Spleen (tissue), 11 donors: ENCODE data around the gene AURKA. TPM values are rescaled to one million over a fixed set of nuclear protein-coding genes. Genes with fewer than 3 reads are reported as not detected.

Experiments
- DNase-seq: peaks from one replicate; pipeline ENCODE4 v3.0.0-alpha.2; 2020
- H3K27ac ChIP-seq, 8 donors: fragments of 200-600 bp; sonication (generic) in 7 of 8; 1 replicate in 4 of 8; 2 replicates in 4 of 8; pipeline versions ENCODE4 v1.5.0 to v1.8.0; 2016 to 2021; ENCODE audit warnings: inconsistent platforms in 4 of 8, mild to moderate bottlenecking in 4 of 8, moderate library complexity in 1 of 8
- H3K27me3 ChIP-seq, 7 donors: fragments of 200-600 bp; sonication (generic) in 6 of 7; replicated peaks in 1 of 7; 1 replicate in 4 of 7; 2 replicates in 3 of 7; pipeline versions ENCODE4 v1.5.0 to v1.8.0; 2016 to 2021; ENCODE audit warnings: inconsistent platforms in 3 of 7, mild to moderate bottlenecking in 1 of 7
- H3K36me3 ChIP-seq, 6 donors: fragments of 200-600 bp; sonication (generic) in 5 of 6; 1 replicate in 4 of 6; 2 replicates in 2 of 6; pipeline versions ENCODE4 v1.5.0 to v1.8.0; 2016 to 2021; ENCODE audit warnings: inconsistent platforms in 2 of 6
- H3K4me1 ChIP-seq, 6 donors: fragments of 200-600 bp; sonication (generic) in 5 of 6; 1 replicate in 3 of 6; 2 replicates in 3 of 6; pipeline versions ENCODE4 v1.5.0 to v1.8.0; 2016 to 2021; ENCODE audit warnings: inconsistent platforms in 3 of 6
- H3K4me3 ChIP-seq, 8 donors: fragments of 200-600 bp; sonication (generic) in 7 of 8; 1 replicate in 4 of 8; 2 replicates in 4 of 8; pipeline versions ENCODE4 v1.5.0 to v1.8.0; 2016 to 2021; ENCODE audit warnings: inconsistent platforms in 4 of 8, mild to moderate bottlenecking in 4 of 8, moderate library complexity in 2 of 8
- H3K9me3 ChIP-seq, 8 donors: fragments of 200-600 bp; sonication (generic) in 7 of 8; 1 replicate in 4 of 8; 2 replicates in 4 of 8; pipeline versions ENCODE4 v1.5.0 to v1.8.0; 2016 to 2021; ENCODE audit warnings: inconsistent platforms in 4 of 8
- POLR2A ChIP-seq, 3 donors: fragments of 450-650 bp; IDR thresholded peaks; one replicate each; pipeline ENCODE4 v1.5.1; 2017; ENCODE audit warnings: antibody characterized with exemption in 3 of 3, mild to moderate bottlenecking in 1 of 3
- POLR2AphosphoS5 ChIP-seq, 3 donors: sonication (generic); formaldehyde crosslinking; IDR thresholded peaks; one replicate each; pipeline ENCODE4 v1.5.1; 2017; ENCODE audit warnings: antibody characterized with exemption in 3 of 3
- WGBS, 5 donors: extraction: QIAGEN DNeasy Blood & Tissue Kit in 3 of 5; methylation state at CpG; one replicate each; pipeline versions ENCODE4 v1.1.5 to v1.1.7; 2013 to 2018; 5-methylcytosine and 5-hydroxymethylcytosine counted together
- intact Hi-C: fragments of 100-400 bp; cut with DNase I; formaldehyde crosslinking; loops from one replicate; pipeline ENCODE4 v1.15.0; 2023; ENCODE audit warnings: low total_unique reads
- polyA plus RNA-seq, 3 donors: library from polyadenylated mRNA; stranded (reverse); fragments of 200-250 nt; gene quantifications; one replicate each; pipeline ENCODE4 v1.2.1, GENCODE V29; 2013
- total RNA-seq, 7 donors: library from RNA; depleted of rRNA in 3 of 7; stranded (reverse); fragments of >200 nt in 3 of 7; fragmentation: NEBNext Ultra II Directional in 4 of 7; extraction: Animal tissue kit (Norgen Biotek cat#: 25700) in 4 of 7; gene quantifications; one replicate each; pipeline versions ENCODE4 v1.1.0 to v1.2.1, GENCODE V29; 2016 to 2021
- TF ChIP-seq, protein P1 (sequence below), 11 experiments: fragments of 200-600 bp in 7 of 11; fragments of 450-650 bp in 4 of 11; sonication (generic) in 4 of 11; IDR thresholded peaks in 8 of 11; conservative IDR thresholded peaks in 3 of 11; 1 replicate in 7 of 11; 2 replicates in 4 of 11; pipeline versions ENCODE4 v1.4.0 to v1.8.0; 2016 to 2021; ENCODE audit warnings: antibody characterized with exemption in 11 of 11, inconsistent platforms in 4 of 11, mild to moderate bottlenecking in 1 of 11
- donor health status: healthy with polysubstance abuse.
- donor health status: DM: no; HTN: no; CAD: no; lungs with moderate emphysema.
- donor health status: DM: no; HTN: no; CAD: no.
- donor health status: Bipolar disorder and iron deficiency.
- donor health status: healthy.
- donor health status: DM: no; HTN: no; CAD: no.
- donor health status: DM: yes; HTN: yes; CAD: no.

AURKA gene
- total and polyA plus RNA-seq, 10 donors = 1.6 to 10.0 (median 6.1) TPM

GRCh38 chr20:56352345-56353055 is 39.5 kb downstream of the AURKA start:
- no peak overlapping the region for H3K4me3 ChIP-seq
- intact Hi-C loops = no loop called here
- H3K27me3 ChIP-seq = peaks cover 0 to 28% (median 0%) of the 10 kb centered on the region in 7 donors
- no peaks in the 10 kb centered on the region for H3K9me3 ChIP-seq
- no peaks in the 10 kb centered on the region for H3K36me3 ChIP-seq
- WGBS, 5 donors = 67 to 81% (median 72%) methylated on average over 5 of the region's 5 CpGs
- DNase-seq = no peak
- TF ChIP-seq, protein P1, sequence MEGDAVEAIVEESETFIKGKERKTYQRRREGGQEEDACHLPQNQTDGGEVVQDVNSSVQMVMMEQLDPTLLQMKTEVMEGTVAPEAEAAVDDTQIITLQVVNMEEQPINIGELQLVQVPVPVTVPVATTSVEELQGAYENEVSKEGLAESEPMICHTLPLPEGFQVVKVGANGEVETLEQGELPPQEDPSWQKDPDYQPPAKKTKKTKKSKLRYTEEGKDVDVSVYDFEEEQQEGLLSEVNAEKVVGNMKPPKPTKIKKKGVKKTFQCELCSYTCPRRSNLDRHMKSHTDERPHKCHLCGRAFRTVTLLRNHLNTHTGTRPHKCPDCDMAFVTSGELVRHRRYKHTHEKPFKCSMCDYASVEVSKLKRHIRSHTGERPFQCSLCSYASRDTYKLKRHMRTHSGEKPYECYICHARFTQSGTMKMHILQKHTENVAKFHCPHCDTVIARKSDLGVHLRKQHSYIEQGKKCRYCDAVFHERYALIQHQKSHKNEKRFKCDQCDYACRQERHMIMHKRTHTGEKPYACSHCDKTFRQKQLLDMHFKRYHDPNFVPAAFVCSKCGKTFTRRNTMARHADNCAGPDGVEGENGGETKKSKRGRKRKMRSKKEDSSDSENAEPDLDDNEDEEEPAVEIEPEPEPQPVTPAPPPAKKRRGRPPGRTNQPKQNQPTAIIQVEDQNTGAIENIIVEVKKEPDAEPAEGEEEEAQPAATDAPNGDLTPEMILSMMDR (IDR thresholded peaks at IDR 0.05 in 8 of 11, conservative IDR thresholded peaks at IDR 0.05 in 3 of 11) = no peak
- TF ChIP-seq POLR2A (IDR thresholded peaks at IDR 0.05) (no peak), POLR2AphosphoS5 (IDR thresholded peaks at IDR 0.05) (no peak)
- H3K27ac ChIP-seq = no peak overlapping the region
- H3K4me1 ChIP-seq = no peaks in the 10 kb centered on the region

DNA sequence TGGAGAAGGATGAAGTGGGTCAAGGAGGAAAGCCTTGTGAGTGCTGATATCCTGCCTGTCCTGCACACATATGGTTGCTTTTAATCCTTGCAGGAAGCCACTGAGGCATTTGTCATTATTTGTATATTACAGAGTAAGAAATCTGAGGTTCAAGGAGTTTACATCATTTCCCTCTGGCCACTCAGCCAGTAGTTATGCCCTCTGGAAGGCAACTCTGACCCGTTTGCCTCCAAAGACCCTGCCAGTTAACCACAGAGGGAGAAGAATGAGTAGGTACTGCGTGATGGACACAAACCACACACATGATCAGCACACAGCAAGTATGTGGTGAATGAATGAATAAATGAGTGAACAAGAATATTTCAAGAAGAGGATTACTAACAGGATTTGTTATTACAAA is 41.2 kb downstream of the AURKA start:
- Histone ChIP-seq H3K27me3 (peaks cover 0 to 44% (median 0%) of the 10 kb centered on the region in 7 donors), H3K9me3 (no peaks in the 10 kb centered on the region), H3K36me3 (no peaks in the 10 kb centered on the region), H3K4me1 (no peaks in the 10 kb centered on the region), H3K27ac (no peak overlapping the region), H3K4me3 (no peak overlapping the region)
- 37 to 67% (median 47%) methylated on average over 2 of the region's 2 CpGs for WGBS, 5 donors
- intact Hi-C loops = no loop called here
- TF ChIP-seq, protein P1 (IDR thresholded peaks at IDR 0.05 in 8 of 11, conservative IDR thresholded peaks at IDR 0.05 in 3 of 11) = no peak
- TF ChIP-seq POLR2A (IDR thresholded peaks at IDR 0.05) (no peak), POLR2AphosphoS5 (IDR thresholded peaks at IDR 0.05) (no peak)
- no peak for DNase-seq

GRCh38 chr20:56348746-56349145 is 43.3 kb downstream of the AURKA start:
- DNase-seq = no peak
- TF ChIP-seq POLR2A (IDR thresholded peaks at IDR 0.05) (no peak), POLR2AphosphoS5 (IDR thresholded peaks at IDR 0.05) (no peak)
- TF ChIP-seq, protein P1 (IDR thresholded peaks at IDR 0.05 in 8 of 11, conservative IDR thresholded peaks at IDR 0.05 in 3 of 11) = no peak
- Histone ChIP-seq H3K4me1 (peaks cover 0 to 6% (median 5%) of the 10 kb centered on the region in 6 donors), H3K9me3 (no peaks in the 10 kb centered on the region), H3K4me3 (no peak overlapping the region), H3K27ac (no peak overlapping the region), H3K36me3 (no peaks in the 10 kb centered on the region), H3K27me3 (peaks cover 0 to 65% (median 15%) of the 10 kb centered on the region in 7 donors)
- intact Hi-C loops = no loop called here
- WGBS, 5 donors = 2 to 12% (median 6%) methylated on average over 3 of the region's 3 CpGs

GRCh38 chr20:56348305-56348693 is 43.7 kb downstream of the AURKA start:
- Histone ChIP-seq H3K36me3 (no peaks in the 10 kb centered on the region), H3K4me3 (no peak overlapping the region), H3K4me1 (peaks cover 0 to 10% (median 7%) of the 10 kb centered on the region in 6 donors), H3K9me3 (no peaks in the 10 kb centered on the region), H3K27ac (no peak overlapping the region), H3K27me3 (peaks cover 0 to 70% (median 20%) of the 10 kb centered on the region in 7 donors)
- WGBS, 5 donors = 15 to 24% (median 22%) methylated on average over 5 of the region's 5 CpGs
- TF ChIP-seq, protein P1 (IDR thresholded peaks at IDR 0.05 in 8 of 11, conservative IDR thresholded peaks at IDR 0.05 in 3 of 11) = no peak
- TF ChIP-seq POLR2A (IDR thresholded peaks at IDR 0.05) = no peak
- no peak for TF ChIP-seq POLR2AphosphoS5 (IDR thresholded peaks at IDR 0.05)
- intact Hi-C loops = no loop called here
- no peak for DNase-seq
